C4-2B (cell line): ENCODE results near the gene COL6A2.

Experiments
- CTCF ChIP-seq: fragments of 450-650 bp; conservative IDR thresholded peaks from 2 replicates; pipeline ENCODE4 v1.5.1; 2017; ENCODE audit warnings: mild to moderate bottlenecking
- ZFX ChIP-seq: fragments of 450-650 bp; IDR thresholded peaks from 2 replicates; pipeline ENCODE4 v1.6.1; 2017

DNA sequence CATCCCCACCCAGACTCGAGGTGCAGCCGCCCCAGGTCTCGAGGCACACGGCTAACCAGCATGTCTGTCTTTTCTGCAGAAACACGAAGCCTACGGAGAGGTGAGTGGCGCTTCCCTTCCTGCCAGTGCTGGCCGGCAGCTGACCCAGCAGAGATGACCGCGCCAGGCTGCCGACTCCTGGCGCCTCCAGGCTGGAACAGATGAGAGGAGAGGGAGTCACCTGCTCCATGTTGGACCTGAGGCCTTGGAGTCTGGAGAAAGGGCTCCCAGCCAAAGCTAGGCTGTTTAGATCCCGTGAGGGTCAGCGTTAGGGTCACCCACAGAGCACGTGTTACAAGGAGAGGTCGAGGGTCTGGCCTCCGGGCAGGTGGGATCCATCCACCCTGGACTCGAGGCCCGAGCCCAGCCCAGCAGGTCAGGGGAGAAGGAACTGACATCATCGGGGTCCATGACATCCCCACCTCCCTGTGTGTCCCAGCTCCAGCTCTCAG, 14.9 kb downstream of the COL6A2 start:
- TF ChIP-seq CTCF (no peak), ZFX (no peak)
